ENCODE data around the gene TRIP13.

The TRIP13 gene

DNA sequence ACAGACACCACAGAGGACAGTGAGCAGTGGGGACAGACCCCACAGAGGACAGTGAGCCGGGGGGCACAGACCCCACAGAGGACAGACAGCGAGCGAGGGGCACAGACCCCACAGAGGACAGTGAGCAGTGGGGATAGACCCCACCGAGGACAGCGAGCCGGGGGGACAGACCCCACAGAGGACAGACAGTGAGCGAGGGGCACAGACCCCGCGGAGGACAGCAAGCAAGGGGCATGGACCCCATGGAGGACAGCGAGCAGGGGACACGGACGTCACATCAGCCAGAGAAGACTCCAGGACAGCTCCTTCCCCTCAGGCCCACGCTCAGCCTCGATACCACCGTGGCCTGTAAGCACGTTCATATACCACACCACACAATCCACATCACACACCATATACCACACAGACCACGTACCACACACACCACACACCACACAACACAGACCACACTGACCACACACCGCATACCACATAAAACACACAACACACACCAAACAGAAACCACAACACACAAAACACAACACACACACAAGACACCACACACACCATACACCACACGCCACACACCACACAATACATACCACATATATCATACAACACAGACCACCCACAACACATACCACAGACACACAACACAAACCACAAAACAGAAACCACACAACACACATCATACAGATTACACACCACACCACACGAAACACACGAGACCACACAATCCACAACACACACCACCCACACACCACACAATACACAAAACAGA, 36.7 kb upstream of the TRIP13 start:
- peak; percentile 32 for DNase-seq

GRCh38 chr5:856531-857425, 35.9 kb upstream of the TRIP13 start:
- DNase-seq = no peak

GRCh38 chr5:858726-859125, 34.0 kb upstream of the TRIP13 start:
- no peak for DNase-seq

GRCh38 chr5:859391-859790, 33.3 kb upstream of the TRIP13 start:
- DNase-seq = no peak

GRCh38 chr5:859798-860296, 32.8 kb upstream of the TRIP13 start:
- no peak for DNase-seq

- DNase-seq = no peak
These were observed 32.1 kb upstream of the TRIP13 start for GRCh38 chr5:860506-861150.

GRCh38 chr5:861442-862366, 31.0 kb upstream of the TRIP13 start:
- no peak for DNase-seq

DNA sequence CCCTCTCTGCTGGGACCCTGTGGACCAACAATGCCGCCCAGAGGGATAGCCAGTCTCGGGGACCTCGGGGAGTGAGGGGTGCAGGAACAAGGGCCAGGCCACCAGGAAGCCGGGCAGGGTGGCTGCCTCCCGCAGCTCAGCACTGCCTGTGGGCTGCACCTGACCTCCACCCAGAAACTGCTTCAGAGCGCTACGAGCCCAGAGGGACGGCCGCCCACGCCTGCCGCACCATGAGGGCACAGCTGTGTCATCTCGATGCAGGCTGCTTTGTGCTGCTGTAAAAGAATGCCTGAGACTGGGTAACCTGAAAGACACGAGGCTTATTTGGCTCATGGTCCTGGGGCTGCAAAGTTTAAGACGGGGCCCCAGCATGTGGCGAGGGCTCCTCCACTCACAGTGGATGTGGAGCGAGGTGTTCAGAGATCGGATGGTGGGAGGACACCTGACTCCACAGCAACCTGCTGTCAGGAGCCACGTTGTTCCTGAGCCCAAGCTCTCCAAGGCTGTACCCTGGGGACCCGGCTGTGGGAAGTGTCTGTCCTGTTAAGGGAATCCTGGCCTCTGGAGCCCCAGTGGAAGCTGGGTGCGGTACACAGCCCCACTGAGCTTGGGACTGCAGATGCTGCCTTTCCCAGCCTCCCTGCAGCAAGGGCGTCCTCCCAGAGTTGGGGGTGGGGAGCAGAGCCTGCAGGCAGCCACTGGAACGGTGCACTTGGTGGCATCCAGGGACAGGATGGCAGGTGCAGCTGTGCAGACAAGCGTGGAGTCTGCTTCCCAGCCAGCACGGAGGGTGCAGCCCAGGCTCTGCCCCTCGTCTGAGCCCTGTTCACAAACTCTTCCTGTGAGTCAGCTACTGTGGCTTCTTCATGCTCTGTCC, 30.1 kb upstream of the TRIP13 start:
- DNase-seq = no peak

DNA sequence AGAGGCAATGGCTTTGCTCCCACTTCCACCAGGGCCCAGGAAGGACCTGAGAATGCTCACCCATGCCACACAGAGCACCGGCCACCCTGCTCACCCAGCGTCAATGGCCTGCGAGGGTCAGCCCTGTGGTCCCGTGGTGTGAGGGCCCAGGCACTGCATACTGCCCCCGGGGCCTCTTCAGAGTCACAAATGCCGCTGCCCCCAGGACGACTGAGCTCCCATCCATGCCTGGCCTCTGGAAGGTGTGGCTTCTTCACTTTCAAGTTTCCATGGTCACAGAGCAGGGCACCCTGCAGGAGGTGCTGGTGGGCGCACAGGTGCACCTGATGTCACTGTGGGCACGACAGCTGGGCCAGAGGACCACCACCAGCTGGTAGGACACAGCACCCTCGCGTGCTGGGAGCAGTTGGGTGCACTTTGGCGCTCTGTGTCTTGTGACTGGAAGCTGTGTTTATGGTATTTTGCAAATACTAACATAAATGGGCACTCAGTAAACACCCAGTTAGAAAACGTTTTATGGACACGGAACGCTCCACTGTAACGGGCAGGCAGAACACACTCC, 29.4 kb upstream of the TRIP13 start:
- DNase-seq = no peak

- no peak for DNase-seq
These were observed 28.1 kb upstream of the TRIP13 start for GRCh38 chr5:864492-865167.

- DNase-seq = no peak
These were observed 27.5 kb upstream of the TRIP13 start for GRCh38 chr5:865168-865521.

DNA sequence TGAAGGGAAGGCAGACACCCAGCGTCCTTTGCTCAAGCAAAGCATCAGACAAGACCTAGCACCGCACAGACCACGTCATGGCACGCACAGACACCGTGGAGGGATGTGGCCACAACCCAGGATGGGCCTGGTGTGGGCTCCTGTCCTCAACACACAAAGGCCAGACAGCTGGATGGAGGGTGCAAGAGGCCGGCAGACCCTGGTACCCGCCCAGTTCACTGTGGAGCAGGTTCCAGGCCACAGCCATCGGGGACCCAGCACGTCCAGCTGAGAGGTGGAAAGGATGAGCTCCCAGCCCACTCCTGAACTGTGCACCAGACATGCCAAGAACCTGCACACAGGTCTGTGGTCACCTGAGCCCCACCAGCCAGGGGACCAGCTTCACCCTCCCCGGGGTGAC, 26.9 kb upstream of the TRIP13 start:
- no peak for DNase-seq

DNA sequence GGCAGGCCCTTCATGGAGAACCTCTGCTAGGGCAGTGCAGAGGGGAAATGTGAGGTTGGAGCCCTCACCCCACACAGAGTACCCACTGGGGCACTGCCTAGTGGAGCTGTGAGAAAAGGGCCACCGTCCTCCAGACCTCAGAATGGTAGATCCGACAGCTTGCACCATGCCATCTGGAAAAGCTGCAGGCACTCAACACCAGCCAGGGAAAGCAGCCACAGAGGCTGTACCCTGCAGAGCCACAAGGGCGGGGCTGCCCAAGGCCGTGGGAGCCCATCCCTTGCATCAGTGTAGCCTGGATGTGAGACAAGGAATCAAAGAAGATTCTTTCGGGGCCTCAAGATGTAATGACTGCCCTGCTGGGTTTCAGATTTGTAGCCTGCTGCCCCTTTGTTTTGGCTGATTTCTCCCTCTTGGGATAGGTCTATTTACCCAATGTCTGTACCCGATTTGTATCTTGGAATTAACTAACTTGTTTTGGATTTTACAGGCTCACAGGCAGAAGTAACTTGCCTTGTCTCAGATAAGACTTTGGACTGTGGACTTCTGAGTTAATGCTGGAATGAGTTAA, 25.3 kb upstream of the TRIP13 start:
- no peak for DNase-seq

- DNase-seq = no peak
These were observed 24.1 kb upstream of the TRIP13 start for GRCh38 chr5:868428-869135.

DNA sequence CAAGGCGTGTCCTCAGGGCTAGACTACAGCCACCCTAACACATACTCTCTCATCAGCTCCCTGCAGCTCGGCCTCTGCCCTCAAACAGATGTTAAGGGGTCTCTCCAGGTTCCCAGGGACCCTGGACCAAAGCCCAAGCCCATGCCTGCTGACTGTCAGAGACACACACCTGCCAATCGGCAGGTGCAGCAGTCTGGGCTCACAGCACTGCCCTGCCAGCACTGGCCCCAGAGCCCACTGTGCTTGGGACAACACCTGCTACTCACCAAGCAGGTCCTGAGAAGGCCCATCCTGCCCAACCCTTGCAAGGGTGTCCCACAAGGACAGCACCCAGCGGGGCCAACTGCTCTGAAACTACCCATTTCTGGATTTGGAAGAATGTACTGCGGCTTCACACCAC, 21.7 kb upstream of the TRIP13 start:
- no peak for DNase-seq

GRCh38 chr5:871596-872298, 20.9 kb upstream of the TRIP13 start:
- DNase-seq = no peak

DNA sequence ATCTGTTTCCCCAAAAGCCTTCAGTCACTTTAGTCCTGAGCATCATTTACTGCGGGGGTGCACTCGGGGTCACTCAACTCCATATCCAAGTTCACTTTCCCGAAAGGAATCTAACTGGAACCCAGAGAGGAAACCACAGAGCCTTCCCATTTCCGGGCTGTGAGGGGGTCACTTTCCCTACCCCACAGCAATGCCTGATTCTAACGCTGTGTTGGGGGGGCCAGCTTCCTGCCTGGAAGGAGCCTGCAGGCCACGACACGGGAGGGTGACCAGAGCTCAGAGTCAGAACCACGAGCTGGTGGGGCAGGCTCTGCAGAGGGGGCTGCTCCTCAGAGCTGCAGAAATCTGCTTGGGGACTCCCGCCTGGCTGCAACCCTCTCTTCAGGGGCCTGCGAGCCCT, 20.4 kb upstream of the TRIP13 start:
- no peak for DNase-seq

GRCh38 chr5:873328-873727, 19.4 kb upstream of the TRIP13 start:
- no peak for DNase-seq

- no peak for DNase-seq
These were observed 16.8 kb upstream of the TRIP13 start for GRCh38 chr5:875931-876330.
